Left cardiac atrium (tissue), 2 donors: ENCODE measurements around the gene AGXT. TPM values are rescaled to one million over a fixed set of nuclear protein-coding genes. Genes with fewer than 3 reads are reported as not detected.

ENCODE experiments used
- total RNA-seq, 2 donors: library from RNA; stranded (reverse); fragmentation: NEBNext Ultra II Directional; extraction: Animal tissue kit (Norgen Biotek cat#: 25700); gene quantifications; one replicate each; pipeline ENCODE4 v1.2.1, GENCODE V29; 2021
- donor health status: DM: no; HTN: yes; CAD: no; lungs with severe emphysema.
- donor health status: DM: yes; HTN: yes; CAD: no.

Gene AGXT
- total RNA-seq, 2 donors from 2014 or later = 0.24 to 0.29 TPM

Other genes with a start within 250 kb of the AGXT start
- 1 to 10 TPM; 1.1 to 1.3 TPM for gene GPR35, start 243.3 kb upstream of the AGXT start, total RNA-seq
- gene AQP12B, start 185.9 kb upstream of the AGXT start, total RNA-seq = not detected
- gene AQP12A, start 177.0 kb upstream of the AGXT start, total RNA-seq = not detected
- gene KIF1A, start 48.6 kb upstream of the AGXT start, total RNA-seq = 10 to 100 TPM; 27.4 to 51.5 TPM
- not detected for gene MAB21L4, start 27.3 kb downstream of the AGXT start, total RNA-seq
- gene CROCC2, start 37.5 kb downstream of the AGXT start, total RNA-seq = not detected
- 10 to 100 TPM; 12.2 to 31.9 TPM for gene SNED1, start 129.8 kb downstream of the AGXT start, total RNA-seq
- gene MTERF4, start 233.5 kb downstream of the AGXT start, total RNA-seq = 10 to 100 TPM; 19.1 to 21.7 TPM